Measurements from ENCODE around the gene ESF1.

The ESF1 gene, protein sequence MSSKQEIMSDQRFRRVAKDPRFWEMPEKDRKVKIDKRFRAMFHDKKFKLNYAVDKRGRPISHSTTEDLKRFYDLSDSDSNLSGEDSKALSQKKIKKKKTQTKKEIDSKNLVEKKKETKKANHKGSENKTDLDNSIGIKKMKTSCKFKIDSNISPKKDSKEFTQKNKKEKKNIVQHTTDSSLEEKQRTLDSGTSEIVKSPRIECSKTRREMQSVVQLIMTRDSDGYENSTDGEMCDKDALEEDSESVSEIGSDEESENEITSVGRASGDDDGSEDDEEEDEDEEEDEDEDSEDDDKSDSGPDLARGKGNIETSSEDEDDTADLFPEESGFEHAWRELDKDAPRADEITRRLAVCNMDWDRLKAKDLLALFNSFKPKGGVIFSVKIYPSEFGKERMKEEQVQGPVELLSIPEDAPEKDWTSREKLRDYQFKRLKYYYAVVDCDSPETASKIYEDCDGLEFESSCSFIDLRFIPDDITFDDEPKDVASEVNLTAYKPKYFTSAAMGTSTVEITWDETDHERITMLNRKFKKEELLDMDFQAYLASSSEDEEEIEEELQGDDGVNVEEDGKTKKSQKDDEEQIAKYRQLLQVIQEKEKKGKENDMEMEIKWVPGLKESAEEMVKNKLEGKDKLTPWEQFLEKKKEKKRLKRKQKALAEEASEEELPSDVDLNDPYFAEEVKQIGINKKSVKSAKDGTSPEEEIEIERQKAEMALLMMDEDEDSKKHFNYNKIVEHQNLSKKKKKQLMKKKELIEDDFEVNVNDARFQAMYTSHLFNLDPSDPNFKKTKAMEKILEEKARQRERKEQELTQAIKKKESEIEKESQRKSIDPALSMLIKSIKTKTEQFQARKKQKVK

DNA sequence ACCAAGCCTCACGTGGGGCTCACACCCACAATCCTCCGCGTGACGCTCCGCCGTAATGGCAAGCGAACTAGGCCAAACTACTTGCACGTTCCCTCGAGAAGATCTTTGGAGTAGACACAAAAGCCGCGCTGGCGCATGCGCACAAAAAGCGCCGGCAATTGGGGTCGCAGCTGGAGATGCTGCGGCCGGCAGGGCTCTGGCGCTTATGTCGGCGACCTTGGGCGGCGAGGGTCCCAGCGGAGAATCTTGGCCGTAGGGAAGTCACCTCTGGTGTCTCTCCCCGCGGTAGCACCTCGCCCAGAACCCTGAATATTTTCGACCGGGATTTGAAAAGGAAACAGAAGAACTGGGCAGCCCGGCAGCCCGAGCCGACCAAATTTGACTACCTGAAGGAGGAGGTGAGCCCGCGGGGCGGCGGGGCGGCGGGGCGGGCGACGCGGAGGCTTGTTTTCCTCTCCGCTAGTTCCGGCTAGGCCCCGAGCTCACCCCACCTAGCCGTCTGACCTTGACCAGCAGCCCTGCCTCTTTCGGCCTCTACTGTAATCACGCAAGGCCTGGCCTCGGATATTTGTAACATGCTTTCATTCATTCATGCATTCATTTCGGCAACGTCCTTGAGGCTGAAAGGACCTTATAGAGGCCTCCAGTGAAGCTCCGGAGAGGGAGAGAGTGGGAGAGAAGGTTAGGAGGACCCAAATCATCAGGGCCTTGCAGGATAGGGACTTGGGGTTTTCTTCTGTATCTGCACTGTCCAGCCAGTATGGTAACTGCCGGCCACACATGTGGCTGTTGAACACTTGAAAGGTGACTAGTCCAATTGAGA, at the start of gene ESF1, which contains the start of gene NDUFAF5:
Gene ESF1, minus strand, starts transcription at position 27 of the 823 bp plus-strand sequence. CDS start 1,779 bp downstream, outside the sequence.
Gene NDUFAF5, plus strand, starts transcription at position 136 of the 823 bp plus-strand sequence. Its CDS starts 41 bp downstream, at position 177.
- peak; percentile 53 to 98 (median 92) for DNase-seq

DNA sequence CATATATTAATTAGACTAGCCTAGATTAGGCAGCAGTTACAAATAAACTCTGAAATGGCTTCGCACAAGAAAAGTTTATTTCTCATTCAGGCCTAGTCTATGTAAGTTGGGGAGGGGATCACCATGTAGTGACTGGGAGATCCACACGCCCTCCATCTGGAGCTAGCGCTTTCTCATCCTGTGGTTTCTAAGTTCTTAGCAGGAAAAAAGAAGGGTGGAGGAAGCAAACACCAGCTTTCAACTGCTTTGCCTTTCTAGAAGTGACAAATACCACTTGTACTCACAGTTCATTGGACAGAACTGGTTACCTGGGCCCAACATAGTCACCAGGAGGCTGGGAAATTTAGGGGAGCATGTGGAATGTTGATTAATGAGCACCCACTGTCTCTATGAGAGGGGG, 46.8 kb upstream of the ESF1 start:
- DNase-seq = no peak

DNA sequence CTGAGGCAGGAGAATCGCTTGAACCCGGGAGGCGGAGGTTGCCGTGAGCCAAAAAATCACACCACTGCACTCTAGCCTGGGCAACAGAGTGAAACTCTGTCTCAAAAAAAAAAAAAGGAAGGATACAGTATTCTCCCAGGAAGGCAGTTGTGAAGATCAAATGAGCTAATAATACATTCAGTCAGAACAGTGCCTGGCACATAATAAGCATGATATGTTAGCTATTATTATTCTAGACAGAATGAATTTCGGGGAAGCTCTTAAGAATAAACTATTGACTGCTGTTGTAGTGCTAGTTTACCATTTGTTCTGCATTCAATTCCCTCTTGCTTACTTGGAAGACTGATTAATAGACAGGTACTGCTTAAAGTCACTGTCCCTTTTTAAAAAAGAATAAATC, 40.7 kb upstream of the ESF1 start:
- no peak for DNase-seq

DNA sequence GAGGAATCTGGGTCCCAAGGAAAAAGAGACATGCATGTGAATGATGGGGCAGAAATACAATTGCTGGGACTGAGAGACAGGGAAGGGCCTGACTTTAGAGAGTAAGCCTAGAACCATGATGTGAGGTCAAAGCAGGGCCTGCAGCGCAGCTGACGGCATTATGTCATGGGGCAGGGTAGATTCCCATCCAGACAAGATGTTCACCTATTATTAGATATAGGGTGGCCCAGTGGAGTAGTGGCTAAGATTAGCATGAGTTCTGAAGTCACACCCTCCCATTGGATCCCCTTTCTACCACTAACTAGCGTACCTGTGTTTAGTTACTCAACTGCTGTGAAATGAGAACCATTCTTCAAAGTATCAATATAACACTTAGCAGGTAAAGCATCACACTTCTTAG, 39.7 kb upstream of the ESF1 start:
- DNase-seq = no peak

DNA sequence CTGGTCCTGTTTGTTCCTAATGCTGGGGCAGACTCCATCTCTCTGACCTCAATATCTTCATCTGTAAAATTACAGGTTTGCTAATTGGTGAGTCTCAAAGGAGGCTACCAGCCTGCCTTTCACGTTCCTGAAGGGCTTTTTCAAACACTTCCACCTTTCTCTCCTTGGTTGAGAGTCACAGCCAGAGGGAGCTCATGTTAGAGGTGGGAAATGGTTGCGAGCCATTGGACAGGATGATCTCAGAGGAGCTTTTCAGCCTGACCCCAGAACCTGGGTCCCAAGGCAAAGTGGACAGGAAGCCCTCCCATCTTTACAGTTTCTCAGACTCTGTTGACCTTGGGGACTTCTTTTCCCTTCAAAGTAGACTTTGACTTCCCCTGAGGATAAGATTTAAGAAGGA, 37.7 kb upstream of the ESF1 start:
- no peak for DNase-seq

DNA sequence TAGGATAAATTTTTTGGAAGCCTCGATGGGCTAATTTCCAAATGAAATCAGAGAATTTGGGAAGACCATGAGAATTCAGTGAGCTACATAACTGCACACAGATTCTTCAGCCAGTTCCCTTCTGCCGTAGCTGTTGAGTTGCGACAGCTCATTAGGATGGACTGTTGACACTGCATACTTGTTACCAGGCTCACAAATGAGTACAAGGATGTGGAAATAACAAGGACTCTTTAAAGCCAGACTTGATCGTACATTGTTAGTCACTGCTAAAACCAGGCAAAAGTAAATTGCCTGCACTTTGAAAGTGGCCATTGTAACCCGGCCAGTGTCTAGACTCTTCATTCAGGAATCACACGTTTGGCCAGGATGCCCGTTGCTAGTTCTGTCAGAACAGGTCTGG, 37.2 kb upstream of the ESF1 start:
- DNase-seq = peak in 1 of 58 donors; percentile 5

DNA sequence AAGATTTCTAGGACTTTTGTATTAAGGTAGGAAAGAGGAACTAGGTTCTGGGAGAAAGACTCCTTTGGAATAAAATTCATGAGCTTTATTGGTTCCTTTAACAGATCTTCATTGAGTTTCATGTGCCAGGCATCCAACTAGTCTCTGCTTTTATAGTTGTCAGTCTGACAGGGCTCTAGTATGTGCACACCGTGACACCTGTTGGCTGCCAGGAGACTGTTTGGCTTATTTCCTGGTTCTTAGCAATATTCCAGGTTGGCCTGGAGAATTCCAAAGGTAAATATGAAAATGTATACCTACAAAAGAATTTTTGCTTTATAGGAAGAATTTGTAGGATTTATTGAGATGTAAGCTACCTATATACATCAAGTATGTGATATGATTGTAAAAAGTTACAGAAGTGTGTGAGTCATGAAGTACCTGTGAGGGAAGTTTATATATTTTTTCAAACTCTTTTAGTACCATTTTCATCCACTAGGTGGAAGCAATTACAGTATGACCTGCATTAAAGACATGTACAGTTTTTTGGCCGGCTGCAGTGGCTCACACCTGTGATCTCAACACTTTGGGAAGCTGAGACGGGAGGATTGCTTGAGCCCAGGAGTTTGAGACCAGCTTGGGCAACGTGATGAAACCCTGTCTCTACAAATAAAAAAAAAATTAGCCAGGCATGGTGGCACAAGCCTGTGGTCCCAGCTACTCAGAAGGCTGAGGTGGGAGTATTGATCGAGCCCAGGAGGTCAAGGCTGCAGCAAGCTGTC, 35.3 kb upstream of the ESF1 start:
- peak in 3 of 58 donors; percentile 5 to 8 (median 8) for DNase-seq

DNA sequence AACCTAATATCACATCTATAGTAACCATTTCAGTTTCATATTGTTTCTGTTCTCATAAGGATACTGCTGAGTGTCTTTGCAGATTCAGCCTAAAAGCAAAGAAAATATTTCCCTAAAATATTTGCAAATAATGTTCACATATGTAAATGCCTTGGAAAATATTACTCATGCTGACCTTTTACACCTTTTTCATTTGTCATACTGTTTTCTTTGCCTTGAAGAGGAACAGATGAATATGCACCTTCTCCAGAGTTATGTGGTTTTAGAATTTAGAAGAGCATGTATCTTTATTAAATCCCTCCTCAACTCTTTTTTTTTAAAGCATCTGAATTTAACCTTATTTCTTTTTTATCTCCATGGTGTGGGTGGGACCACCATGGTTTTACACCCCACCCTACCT, 32.6 kb upstream of the ESF1 start:
- DNase-seq = no peak

DNA sequence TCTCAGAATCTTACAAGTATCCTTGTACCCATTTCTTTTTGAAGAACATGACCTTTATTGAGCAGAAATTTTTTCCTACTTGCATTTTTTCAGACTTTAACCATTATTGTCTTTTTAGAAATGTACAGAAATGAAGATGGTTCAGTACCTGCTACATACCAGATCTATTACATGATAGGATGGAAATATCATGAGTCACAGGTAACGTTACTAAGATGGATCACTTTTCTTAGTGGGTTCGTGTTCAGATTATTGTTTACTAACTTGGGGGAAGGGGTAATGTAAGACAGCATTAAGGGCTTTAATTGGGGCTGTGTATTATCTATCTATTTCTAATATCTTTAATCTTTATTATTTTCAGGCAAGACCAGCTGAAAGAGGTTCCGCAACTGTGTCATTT, 32.0 kb upstream of the ESF1 start:
- no peak for DNase-seq

DNA sequence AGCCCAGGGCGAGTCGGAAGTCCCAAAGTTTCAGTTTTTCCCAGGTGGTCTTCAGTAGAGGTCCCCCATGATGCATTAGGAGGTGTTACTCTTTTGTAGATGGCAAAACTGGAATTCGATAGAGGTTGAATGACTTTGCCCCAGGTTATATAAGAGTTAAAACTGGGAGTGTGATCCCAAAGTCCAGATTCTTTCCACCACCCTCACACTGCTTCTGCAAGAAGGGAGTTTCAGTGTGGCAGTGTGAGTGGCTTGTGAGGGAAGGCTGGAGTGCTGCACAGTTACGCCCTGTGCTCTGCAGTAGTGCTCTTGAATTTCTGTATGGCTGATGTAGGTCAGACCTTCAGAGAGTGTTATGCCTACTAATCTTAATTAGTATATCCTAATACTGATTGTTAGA, 30.0 kb upstream of the ESF1 start:
- no peak for DNase-seq

DNA sequence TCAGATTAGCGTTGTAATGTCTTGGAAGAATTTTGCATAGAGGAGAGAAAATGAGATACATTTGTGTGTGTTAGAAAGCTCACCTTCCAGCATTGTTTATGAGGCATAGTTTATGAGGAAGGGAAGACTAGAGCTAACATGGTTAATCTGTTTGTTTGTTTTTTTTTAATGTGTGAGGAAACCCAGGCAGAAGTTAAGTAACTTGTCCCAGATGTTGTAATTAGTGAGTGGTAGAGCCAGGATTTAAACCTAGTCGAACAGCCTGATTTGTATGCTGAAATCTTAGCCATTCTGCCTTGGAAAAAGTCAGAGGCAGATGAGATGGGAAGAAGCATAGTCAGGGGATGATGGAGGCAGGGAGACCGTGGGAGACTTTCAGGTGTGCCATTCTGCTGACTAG, 29.2 kb upstream of the ESF1 start:
- no peak for DNase-seq

DNA sequence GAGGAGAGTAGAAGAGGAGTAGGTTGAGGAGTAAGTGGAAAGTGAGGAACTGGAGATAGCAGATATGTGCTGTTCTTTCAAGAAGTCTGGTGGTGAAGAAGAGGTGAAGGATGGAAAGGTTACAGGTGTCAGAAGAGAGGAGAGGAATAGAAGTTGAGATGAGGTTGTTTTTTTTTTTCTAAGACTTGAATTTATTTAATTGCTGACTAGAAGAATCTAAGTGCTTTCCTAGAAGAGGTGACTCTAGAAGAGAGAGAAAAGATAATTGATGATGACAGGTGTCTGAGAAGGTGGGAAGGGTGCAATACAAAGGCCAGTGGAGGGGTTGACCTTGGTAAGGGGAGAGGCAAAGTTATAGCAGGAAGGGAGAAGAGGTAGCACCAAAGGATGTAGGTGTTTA, 25.7 kb upstream of the ESF1 start:
- no peak for DNase-seq

DNA sequence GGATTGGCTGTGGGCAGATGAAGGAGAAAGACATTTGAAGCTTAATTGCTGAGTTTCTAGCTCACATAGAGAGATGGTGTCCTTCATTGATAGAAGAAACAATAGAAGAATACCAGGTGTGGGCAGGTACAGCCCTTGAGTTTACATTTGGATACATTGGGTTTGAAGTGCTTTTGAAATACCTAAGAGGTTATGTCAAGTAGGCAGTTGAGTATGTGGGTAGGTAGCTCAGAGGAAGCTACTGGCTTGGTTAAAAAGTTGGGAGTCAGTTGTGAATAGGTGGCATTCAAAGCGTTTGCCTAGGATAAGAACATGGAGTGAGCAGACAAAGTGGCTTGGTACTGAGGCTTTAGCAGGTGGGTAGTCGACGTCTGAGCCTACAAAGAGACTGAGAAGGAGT, 25.1 kb upstream of the ESF1 start:
- no peak for DNase-seq

DNA sequence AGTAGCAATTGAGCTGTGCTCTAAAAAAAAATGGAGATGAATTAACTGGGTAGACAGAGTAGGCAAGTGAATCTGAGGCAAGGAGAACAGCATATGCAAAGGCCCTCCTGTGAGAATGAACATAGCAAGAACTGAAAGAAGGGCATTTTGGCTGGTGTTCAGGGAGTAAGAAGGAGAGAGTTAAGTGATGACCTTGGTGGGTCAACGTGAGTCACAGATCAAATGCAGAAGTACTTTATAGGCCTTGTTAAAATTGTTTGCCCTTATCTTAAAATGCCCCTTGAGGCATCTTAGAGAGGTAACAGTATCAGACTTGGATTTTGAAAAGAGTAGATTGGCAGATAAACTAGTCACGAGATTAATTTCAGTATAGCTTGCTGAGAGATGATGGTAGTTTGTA, 24.7 kb upstream of the ESF1 start:
- no peak for DNase-seq

DNA sequence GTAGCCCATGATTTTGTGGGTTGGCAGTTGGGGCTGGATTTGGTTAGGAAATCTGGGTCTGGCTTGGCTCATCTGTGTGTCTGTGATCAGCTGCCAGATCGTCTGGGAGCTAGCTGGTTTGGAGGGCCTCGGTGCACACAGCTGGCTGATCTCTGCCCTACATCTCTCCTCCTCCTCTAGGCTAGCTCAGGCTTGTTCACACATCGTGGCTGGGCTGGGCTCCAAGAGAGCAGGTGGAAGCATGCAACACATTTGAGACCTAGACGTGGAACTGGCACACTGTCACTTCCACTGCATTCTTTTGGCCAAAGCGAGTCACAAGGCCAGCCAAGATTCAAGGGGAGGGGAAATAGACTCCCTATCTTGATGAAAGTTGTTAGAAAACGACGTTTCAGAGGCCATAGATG, 16.0 kb upstream of the ESF1 start:
- DNase-seq = peak in 49 of 58 donors; percentile 4 to 79 (median 34)

DNA sequence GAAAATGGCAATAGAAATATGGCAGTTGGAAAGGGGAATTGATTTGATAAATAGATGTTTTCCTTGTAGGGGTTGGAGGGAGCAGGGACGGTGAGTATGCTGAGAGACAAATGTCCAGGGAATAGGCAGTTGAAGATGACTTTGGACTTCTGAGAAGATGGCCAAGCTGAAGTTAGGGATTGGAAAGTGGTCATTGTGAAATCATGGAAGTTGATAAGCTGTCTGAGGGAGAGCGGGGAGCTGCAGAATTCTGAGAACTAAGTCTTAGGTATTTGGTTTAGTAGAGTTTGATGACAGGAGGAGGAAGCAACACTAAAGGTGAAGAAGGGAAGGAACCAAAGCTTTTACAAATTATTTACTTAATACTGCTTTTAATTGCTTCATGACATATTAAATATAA, 15.3 kb upstream of the ESF1 start:
- no peak for DNase-seq

DNA sequence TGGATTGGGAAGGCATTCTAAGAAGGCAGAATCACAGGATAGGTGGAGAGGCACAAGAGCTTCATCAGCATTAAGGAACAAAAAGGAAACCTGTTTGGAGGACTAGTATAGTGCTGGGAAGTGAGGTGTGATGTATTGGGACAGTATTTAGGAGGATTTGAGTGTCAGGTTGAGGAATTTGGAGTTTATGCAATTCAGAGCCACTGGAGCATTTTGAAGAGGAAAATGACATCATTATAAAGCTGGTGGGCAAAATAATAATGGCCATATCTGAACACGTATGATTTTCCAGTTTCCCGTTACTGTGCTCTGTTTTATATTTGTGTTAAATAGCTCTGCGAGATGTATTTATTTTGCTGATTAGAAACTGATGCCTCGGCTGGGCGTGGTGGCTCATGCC, 14.3 kb upstream of the ESF1 start:
- no peak for DNase-seq

DNA sequence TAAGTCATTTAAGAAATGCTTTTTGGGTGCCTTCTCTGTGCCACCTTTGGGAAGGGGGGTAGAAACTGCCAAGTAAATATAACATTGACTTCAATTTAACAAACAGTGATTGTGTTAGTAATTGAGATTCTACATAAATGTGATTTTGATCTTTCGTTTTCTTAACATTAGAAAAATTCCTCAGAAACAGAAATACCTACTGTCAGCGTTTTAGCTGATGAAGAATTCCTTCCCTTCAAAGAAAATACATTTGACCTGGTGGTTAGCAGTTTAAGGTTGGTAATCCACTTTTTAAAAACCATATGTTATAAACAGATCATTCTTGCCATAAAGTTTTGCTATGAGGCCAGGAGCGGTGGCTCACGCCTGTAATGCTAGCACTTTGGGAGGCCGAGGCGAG, 9.9 kb upstream of the ESF1 start:
- DNase-seq = no peak

DNA sequence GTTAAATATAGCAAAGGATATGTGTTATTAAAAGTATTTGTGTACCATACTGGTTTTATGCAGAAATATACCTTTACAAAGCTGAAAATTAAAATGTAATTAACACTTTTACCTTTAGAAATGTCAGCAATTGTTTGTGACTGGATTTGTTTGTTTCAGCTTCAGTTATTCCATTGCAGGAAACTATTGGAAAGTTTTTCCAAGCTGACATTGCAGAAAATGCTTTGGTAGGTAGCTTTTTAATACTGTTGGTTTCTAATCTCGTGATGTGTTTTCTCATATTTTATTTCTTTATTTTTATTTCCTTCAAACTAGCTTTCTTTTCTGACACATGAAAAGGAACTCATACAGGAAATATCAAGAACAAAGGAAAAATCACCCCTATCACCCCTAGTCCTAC, 8.3 kb upstream of the ESF1 start:
- no peak for DNase-seq

DNA sequence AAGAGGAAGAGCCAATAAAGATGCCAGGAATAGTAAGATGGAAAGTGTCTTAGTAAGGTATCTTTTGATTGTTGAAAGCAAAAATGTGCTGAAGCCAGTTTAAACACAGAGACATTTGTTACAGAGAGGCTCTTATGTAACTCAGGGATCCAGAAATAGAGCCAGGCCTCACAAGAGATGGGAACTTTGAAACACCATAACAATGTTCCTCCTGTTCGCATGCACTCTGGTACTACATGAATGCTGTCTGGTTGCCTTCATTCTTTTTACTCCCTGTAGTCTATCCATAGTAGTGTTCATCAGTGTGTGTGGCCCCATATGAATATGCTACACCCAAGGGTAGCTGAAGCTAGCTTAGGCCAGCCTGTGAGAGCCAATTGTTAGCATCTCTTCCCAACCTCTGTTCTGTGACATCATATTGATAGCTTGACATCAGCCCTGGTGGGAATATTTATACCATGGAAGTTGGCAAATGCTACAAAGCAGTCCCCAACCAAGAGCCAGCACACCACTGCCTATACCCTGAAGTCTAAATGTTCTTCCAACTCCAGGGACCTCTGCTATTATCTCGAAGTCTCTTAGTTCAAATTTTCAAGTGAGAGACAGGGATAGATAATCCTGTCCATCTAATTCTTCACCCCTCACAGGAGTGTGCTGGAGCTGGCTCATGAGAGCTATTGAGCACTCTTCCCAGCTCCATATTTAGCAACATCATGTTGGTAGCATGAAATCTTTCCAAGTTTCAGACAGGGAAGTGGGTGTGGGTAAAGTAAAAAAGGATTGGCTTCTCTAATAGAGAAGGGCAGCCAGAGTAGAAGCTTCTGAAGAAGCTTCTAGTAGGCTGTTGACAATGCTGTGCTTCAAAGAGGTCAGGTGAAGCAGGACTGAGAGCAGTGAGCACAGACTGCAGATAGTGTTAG, 7.1 kb upstream of the ESF1 start:
- DNase-seq = peak in 7 of 58 donors; percentile 4 to 53 (median 11)

All from anterior cingulate cortex (tissue), 58 donors.